Memory B cell (primary cell): ENCODE data around the gene LRRC15.

Source experiments
- ATAC-seq: fragments of 150-1000 bp; cut with Tn5 transposase; 2 replicates; pipeline ENCODE4 v1.10.0; 2021; ENCODE audit warnings: low read depth, mild to moderate bottlenecking, moderate library complexity
- DNase-seq, 2 donors: peaks; one replicate each; pipeline ENCODE4 v3.0.0; 2022; ENCODE audit warnings: low spot score in 2 of 2
- H3K27ac Mint-ChIP-seq: one replicate; pipeline ENCODE4 v1.8.0; 2022; ENCODE audit warnings: mild to moderate bottlenecking, moderate library complexity, mixed read lengths
- H3K27me3 Mint-ChIP-seq: one replicate; pipeline ENCODE4 v1.8.0; 2022; ENCODE audit warnings: mixed read lengths
- H3K36me3 Mint-ChIP-seq: one replicate; pipeline ENCODE4 v1.8.0; 2022; ENCODE audit warnings: mild to moderate bottlenecking, mixed read lengths
- H3K4me1 Mint-ChIP-seq: one replicate; pipeline ENCODE4 v1.8.0; 2022; ENCODE audit warnings: mixed read lengths
- H3K4me3 Mint-ChIP-seq: one replicate; pipeline ENCODE4 v1.8.0; 2022; ENCODE audit warnings: mild to moderate bottlenecking, moderate library complexity, mixed read lengths
- H3K9me3 Mint-ChIP-seq: one replicate; pipeline ENCODE4 v1.8.0; 2022; ENCODE audit warnings: mixed read lengths

Gene LRRC15

GRCh38 chr3:194364314-194364651 lies 5.3 kb downstream of the LRRC15 start:
- no peak overlapping the region for H3K27ac Mint-ChIP-seq
- H3K4me1 Mint-ChIP-seq, result no peaks in the 10 kb centered on the region
- peaks cover 22% of the 10 kb centered on the region for H3K27me3 Mint-ChIP-seq
- no peak overlapping the region for H3K4me3 Mint-ChIP-seq
- no peak for ATAC-seq
- H3K9me3 Mint-ChIP-seq, result no peaks in the 10 kb centered on the region
- no peak for DNase-seq
- no peaks in the 10 kb centered on the region for H3K36me3 Mint-ChIP-seq

- Mint-ChIP-seq H3K27me3 (peaks cover 12% of the 10 kb centered on the region), H3K4me3 (no peak overlapping the region), H3K4me1 (no peaks in the 10 kb centered on the region), H3K9me3 (no peaks in the 10 kb centered on the region), H3K36me3 (no peaks in the 10 kb centered on the region), H3K27ac (no peak overlapping the region)
- ATAC-seq (no peak), DNase-seq (no peak)
Measured at GRCh38 chr3:194360568-194360967, 9.0 kb downstream of the LRRC15 start.

DNA sequence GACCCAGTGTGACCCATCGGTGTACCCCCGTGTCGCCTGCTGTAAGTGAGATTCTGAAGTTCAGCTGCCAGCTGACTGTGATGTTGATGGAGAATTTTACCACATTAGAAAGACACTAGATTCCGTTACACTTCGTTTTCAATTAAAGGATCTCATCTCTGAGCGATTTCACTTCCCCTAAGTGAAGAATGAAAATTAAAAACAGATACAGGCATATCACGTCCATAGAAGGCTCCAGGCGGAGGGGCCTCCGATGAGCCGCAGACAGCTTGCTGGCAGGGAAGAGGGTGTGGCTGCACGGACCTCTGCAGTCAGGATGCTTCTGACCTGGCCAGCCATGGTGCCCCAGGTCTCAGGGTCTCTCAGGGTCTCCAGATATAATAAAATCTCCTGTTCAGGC lies 11.9 kb downstream of the LRRC15 start:
- H3K4me1 Mint-ChIP-seq, result no peaks in the 10 kb centered on the region

GRCh38 chr3:194355379-194355778 lies 14.2 kb downstream of the LRRC15 start:
- H3K9me3 Mint-ChIP-seq, result no peaks in the 10 kb centered on the region
- no peaks in the 10 kb centered on the region for H3K4me1 Mint-ChIP-seq
- ATAC-seq (no peak), DNase-seq (no peak)
- H3K4me3 Mint-ChIP-seq, result no peak overlapping the region
- H3K36me3 Mint-ChIP-seq, result no peaks in the 10 kb centered on the region
- H3K27me3 Mint-ChIP-seq, result peaks cover 12% of the 10 kb centered on the region
- H3K27ac Mint-ChIP-seq, result no peak overlapping the region

More for the DNA sequence above, 11.9 kb downstream of the LRRC15 start:
- DNase-seq (no peak), ATAC-seq (no peak)
- Mint-ChIP-seq H3K4me3 (no peak overlapping the region), H3K36me3 (no peaks in the 10 kb centered on the region), H3K27me3 (peaks cover 12% of the 10 kb centered on the region), H3K9me3 (no peaks in the 10 kb centered on the region), H3K27ac (no peak overlapping the region)

DNA sequence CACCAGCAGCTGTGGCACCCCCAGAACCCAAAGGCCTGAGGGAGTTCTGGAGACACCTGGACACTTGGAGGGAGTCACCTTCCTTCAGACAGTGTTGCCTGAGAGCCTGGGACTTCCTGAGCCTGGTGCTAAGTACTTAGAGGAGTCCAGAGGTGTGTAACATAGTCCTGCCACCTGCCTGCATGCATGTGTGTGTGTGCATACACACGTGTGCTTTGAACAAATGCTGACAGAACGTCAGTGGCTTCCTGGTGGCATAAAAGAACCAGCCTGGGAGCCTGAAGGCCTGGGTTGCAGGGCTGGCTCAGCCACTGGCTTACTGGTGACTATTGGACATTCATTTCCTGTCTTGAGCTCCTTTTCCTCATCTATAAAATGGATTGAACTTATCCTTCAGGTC lies 15.2 kb downstream of the LRRC15 start:
- Mint-ChIP-seq H3K9me3 (no peaks in the 10 kb centered on the region), H3K36me3 (no peaks in the 10 kb centered on the region), H3K4me3 (no peak overlapping the region), H3K27me3 (peaks cover 6% of the 10 kb centered on the region), H3K4me1 (no peaks in the 10 kb centered on the region), H3K27ac (no peak overlapping the region)
- DNase-seq (no peak), ATAC-seq (no peak)

- H3K27me3 Mint-ChIP-seq, result peaks cover 3% of the 10 kb centered on the region
- H3K4me1 Mint-ChIP-seq, result no peaks in the 10 kb centered on the region
- no peak overlapping the region for H3K27ac Mint-ChIP-seq
- no peaks in the 10 kb centered on the region for H3K36me3 Mint-ChIP-seq
- no peak overlapping the region for H3K4me3 Mint-ChIP-seq
- no peaks in the 10 kb centered on the region for H3K9me3 Mint-ChIP-seq
- DNase-seq, result no peak
- no peak for ATAC-seq
Measured at GRCh38 chr3:194352667-194353246, 16.8 kb downstream of the LRRC15 start.

DNA sequence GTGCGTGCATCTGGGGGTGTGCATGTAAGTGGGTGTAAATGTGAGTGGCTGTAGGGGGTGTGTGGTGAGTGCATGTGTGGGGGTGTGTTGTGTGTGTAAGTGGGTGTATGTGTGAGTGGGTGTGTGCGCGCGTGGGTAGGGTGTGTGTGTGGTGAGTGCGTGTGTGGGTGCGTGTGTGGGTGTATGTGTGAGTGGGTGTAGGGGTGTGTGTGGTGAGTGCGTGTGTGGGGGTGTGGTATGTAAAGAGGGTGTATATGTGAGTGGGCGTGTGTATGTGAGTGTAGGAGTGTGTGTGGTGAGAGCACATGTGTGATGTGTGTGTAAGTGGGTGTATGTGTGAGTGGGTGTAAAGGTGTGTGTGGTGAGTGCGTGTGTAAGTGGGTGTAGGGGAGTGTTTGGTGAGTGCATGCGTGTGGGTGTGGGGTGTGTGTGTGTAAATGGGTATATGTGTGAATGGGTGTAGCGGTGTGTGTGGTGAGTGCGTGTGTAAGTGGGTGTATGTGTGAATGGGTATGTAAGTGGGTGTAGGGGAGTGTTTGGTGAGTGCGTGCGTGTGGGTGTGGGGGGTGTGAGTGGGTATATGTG lies 17.5 kb downstream of the LRRC15 start:
- H3K36me3 Mint-ChIP-seq, result no peaks in the 10 kb centered on the region
- no peak for ATAC-seq
- H3K9me3 Mint-ChIP-seq, result no peaks in the 10 kb centered on the region
- peaks cover 3% of the 10 kb centered on the region for H3K27me3 Mint-ChIP-seq
- no peak overlapping the region for H3K27ac Mint-ChIP-seq
- no peak for DNase-seq
- no peak overlapping the region for H3K4me3 Mint-ChIP-seq
- H3K4me1 Mint-ChIP-seq, result no peaks in the 10 kb centered on the region

- no peak within 1 kb of the TSS for H3K4me3 Mint-ChIP-seq
Measured at GRCh38 chr3:194351080-194351672, 18.4 kb downstream of the LRRC15 start, which contains the start of gene CPN2. TSS of gene CPN2 (minus strand) at chr3:194351328. CDS start at chr3:194342702, 8,626 bp downstream.

GRCh38 chr3:194350726-194351071 lies 18.8 kb downstream of the LRRC15 start:
- no peak for ATAC-seq
- Mint-ChIP-seq H3K27me3 (peaks cover 4% of the 10 kb centered on the region), H3K4me1 (no peaks in the 10 kb centered on the region)

More at GRCh38 chr3:194351080-194351672, 18.4 kb downstream of the LRRC15 start, which contains the start of gene CPN2:
- H3K27me3 Mint-ChIP-seq, result peaks cover 4% of the 10 kb centered on the region
- no peaks in the 10 kb centered on the region for H3K36me3 Mint-ChIP-seq
- no peak within 1 kb of the TSS for H3K27ac Mint-ChIP-seq
- ATAC-seq (no peak), DNase-seq (no peak)
- H3K9me3 Mint-ChIP-seq, result no peaks in the 10 kb centered on the region
- H3K4me1 Mint-ChIP-seq, result no peaks in the 10 kb centered on the region

GRCh38 chr3:194348354-194348753 lies 21.2 kb downstream of the LRRC15 start:
- H3K4me1 Mint-ChIP-seq, result no peaks in the 10 kb centered on the region
- H3K36me3 Mint-ChIP-seq, result no peaks in the 10 kb centered on the region
- DNase-seq (no peak), ATAC-seq (no peak)
- no peak overlapping the region for H3K4me3 Mint-ChIP-seq
- H3K27me3 Mint-ChIP-seq, result peaks cover 6% of the 10 kb centered on the region
- H3K27ac Mint-ChIP-seq, result no peak overlapping the region
- H3K9me3 Mint-ChIP-seq, result no peaks in the 10 kb centered on the region

More at GRCh38 chr3:194350726-194351071, 18.8 kb downstream of the LRRC15 start:
- Mint-ChIP-seq H3K27ac (no peak overlapping the region), H3K4me3 (no peak overlapping the region), H3K9me3 (no peaks in the 10 kb centered on the region), H3K36me3 (no peaks in the 10 kb centered on the region)
- no peak for DNase-seq

GRCh38 chr3:194346621-194347020 lies 22.9 kb downstream of the LRRC15 start:
- DNase-seq (no peak), ATAC-seq (no peak)
- Mint-ChIP-seq H3K9me3 (no peaks in the 10 kb centered on the region), H3K36me3 (no peaks in the 10 kb centered on the region), H3K4me3 (no peak overlapping the region), H3K27ac (no peak overlapping the region), H3K27me3 (peaks cover 12% of the 10 kb centered on the region), H3K4me1 (peaks cover 5% of the 10 kb centered on the region)

DNA sequence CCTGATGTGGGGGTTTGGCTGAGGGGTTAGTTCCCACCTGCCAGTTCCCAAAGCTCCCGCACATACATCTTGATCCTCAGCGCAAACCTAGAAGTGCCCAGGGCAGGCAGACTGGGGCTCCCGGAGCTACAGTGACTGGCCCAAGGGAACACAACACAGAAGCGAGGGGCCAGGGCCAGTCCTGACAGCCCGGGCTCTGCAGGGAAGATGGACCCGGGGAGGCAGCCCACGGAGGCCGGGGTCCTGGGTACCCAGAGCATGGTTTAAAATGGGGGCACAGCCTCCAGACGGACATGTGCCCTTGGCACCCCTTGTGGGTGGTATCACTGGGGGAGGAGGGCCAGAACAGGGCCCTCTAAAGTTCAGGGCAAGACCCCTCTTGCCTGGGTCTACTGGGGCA lies 23.5 kb downstream of the LRRC15 start:
- H3K9me3 Mint-ChIP-seq, result no peaks in the 10 kb centered on the region
- peaks cover 5% of the 10 kb centered on the region for H3K4me1 Mint-ChIP-seq
- H3K27ac Mint-ChIP-seq, result no peak overlapping the region
- ATAC-seq (no peak), DNase-seq (no peak)
- H3K36me3 Mint-ChIP-seq, result no peaks in the 10 kb centered on the region
- peaks cover 14% of the 10 kb centered on the region for H3K27me3 Mint-ChIP-seq
- H3K4me3 Mint-ChIP-seq, result no peak overlapping the region

GRCh38 chr3:194344012-194344411 lies 25.5 kb downstream of the LRRC15 start:
- peaks cover 15% of the 10 kb centered on the region for H3K27me3 Mint-ChIP-seq
- no peaks in the 10 kb centered on the region for H3K36me3 Mint-ChIP-seq
- H3K9me3 Mint-ChIP-seq, result no peaks in the 10 kb centered on the region
- no peak overlapping the region for H3K27ac Mint-ChIP-seq
- DNase-seq (peak; percentile 73 to 78), ATAC-seq (peak; percentile 71)
- no peak overlapping the region for H3K4me3 Mint-ChIP-seq
- peaks cover 5% of the 10 kb centered on the region for H3K4me1 Mint-ChIP-seq

- no peaks in the 10 kb centered on the region for H3K9me3 Mint-ChIP-seq
- no peak overlapping the region for H3K4me3 Mint-ChIP-seq
- no peaks in the 10 kb centered on the region for H3K36me3 Mint-ChIP-seq
- no peak overlapping the region for H3K27ac Mint-ChIP-seq
- H3K27me3 Mint-ChIP-seq, result peaks cover 15% of the 10 kb centered on the region
- DNase-seq (no peak), ATAC-seq (no peak)
- peaks cover 5% of the 10 kb centered on the region for H3K4me1 Mint-ChIP-seq
Measured at GRCh38 chr3:194343561-194343893, 26.0 kb downstream of the LRRC15 start.
